ENCODE measurements around the gene AKR1C3.
"Not testable (repeated sequence)": the region's sequence is repeated elsewhere in the genome, so short reads cannot be mapped to it uniquely, and the experiment has no call there.

Gene AKR1C3

DNA sequence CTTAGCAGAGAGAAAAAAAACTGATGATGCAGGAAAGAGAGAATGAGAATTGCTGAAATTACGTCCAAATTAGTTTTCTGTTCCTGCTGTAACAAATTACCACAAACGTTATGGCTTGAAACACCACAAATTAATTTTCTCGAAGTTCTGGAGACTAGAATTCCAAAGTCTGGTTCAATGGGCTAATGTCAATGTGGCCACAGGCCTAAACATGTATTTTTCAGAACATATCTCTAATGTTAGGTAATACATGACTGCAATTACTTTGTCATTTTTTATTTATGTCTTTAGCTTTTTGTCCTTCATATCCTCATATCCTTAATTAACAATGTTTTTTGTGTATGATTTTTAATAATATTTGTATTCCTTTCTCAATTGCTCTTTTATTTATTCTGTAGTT lies 3.0 kb upstream of the AKR1C3 start:
- Histone ChIP-seq H2BK120ac (ENCODE audit: low read depth, low read length) (no peak overlapping the region), H3K4me3 (ENCODE audit: low read length) (no peak overlapping the region), H3K79me2 (ENCODE audit: control insufficient read depth, insufficient read depth, low read length) (no peaks in the 10 kb centered on the region), H3K4me2 (ENCODE audit: low read length) (no peak overlapping the region), H3K18ac (ENCODE audit: low read length) (no peak overlapping the region), H2AK5ac (ENCODE audit: low read length) (no peak overlapping the region), H3K23ac (ENCODE audit: low read length) (no peak overlapping the region), H4K8ac (ENCODE audit: low read depth, low read length) (no peak overlapping the region), H3K27ac (ENCODE audit: low read depth, low read length) (no peak overlapping the region), H2BK5ac (ENCODE audit: low read length) (no peak overlapping the region), H3K36me3 (ENCODE audit: control insufficient read depth, insufficient read depth, low read length) (no peaks in the 10 kb centered on the region), H3K4me1 (ENCODE audit: control insufficient read depth, low read depth, low read length) (peaks cover 3% of the 10 kb centered on the region), H3K56ac (ENCODE audit: low read length) (no peak overlapping the region), H3K9ac (ENCODE audit: low read length) (no peak overlapping the region), H3K79me1 (ENCODE audit: low read length) (no peaks in the 10 kb centered on the region), H4K5ac (ENCODE audit: low read length) (no peak overlapping the region), H2BK15ac (replicated peaks; ENCODE audit: low read depth) (no peak overlapping the region), H3K4ac (ENCODE audit: low read depth, low read length) (no peak overlapping the region), H3K27me3 (ENCODE audit: insufficient read depth, low read length, poor library complexity) (no peaks in the 10 kb centered on the region)
- no CpG with 5 or more reads among the region's 3 CpGs for WGBS (ENCODE audit: extremely low coverage, insufficient coverage, low lambda C conversion rate)
- no peak for DNase-seq

DNA sequence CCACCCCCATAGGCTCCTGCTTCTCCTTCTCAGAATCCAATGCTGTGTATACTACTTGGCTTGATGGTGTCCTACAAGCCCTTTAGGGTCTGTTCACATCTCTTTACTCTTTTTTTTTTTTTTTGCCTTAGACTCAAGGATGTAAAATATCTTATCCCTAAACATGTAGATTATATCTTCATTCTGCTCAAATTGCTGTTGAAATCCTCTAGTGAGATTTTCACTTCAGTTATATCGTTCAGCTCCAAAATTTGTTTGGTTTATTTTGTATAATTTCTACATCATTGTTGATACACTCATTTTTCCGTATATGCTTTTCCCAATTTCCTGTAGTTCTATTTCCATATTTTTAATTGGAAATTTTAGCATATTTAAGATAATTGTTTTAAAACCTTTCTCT lies 1.8 kb upstream of the AKR1C3 start:
- peaks cover 3% of the 10 kb centered on the region for H3K4me1 ChIP-seq (ENCODE audit: control insufficient read depth, low read depth, low read length)
- H3K27me3 ChIP-seq (ENCODE audit: insufficient read depth, low read length, poor library complexity): no peaks in the 10 kb centered on the region
- no peak overlapping the region for H4K5ac ChIP-seq (ENCODE audit: low read length)
- no peaks in the 10 kb centered on the region for H3K79me1 ChIP-seq (ENCODE audit: low read length)
- no peak overlapping the region for H2BK120ac ChIP-seq (ENCODE audit: low read depth, low read length)
- H3K79me2 ChIP-seq (ENCODE audit: control insufficient read depth, insufficient read depth, low read length): no peaks in the 10 kb centered on the region
- H3K18ac ChIP-seq (ENCODE audit: low read length): no peak overlapping the region
- no peak overlapping the region for H3K4ac ChIP-seq (ENCODE audit: low read depth, low read length)
- no peak overlapping the region for H2BK15ac ChIP-seq (replicated peaks; ENCODE audit: low read depth)
- no peak overlapping the region for H2AK5ac ChIP-seq (ENCODE audit: low read length)
- H3K4me3 ChIP-seq (ENCODE audit: low read length): no peak overlapping the region
- no peaks in the 10 kb centered on the region for H3K36me3 ChIP-seq (ENCODE audit: control insufficient read depth, insufficient read depth, low read length)
- WGBS (ENCODE audit: extremely low coverage, insufficient coverage, low lambda C conversion rate): no CpG with 5 or more reads among the region's 2 CpGs
- no peak overlapping the region for H3K23ac ChIP-seq (ENCODE audit: low read length)
- DNase-seq: no peak
- H2BK5ac ChIP-seq (ENCODE audit: low read length): no peak overlapping the region
- H3K4me2 ChIP-seq (ENCODE audit: low read length): no peak overlapping the region
- no peak overlapping the region for H4K8ac ChIP-seq (ENCODE audit: low read depth, low read length)
- no peak overlapping the region for H3K56ac ChIP-seq (ENCODE audit: low read length)
- no peak overlapping the region for H3K27ac ChIP-seq (ENCODE audit: low read depth, low read length)
- no peak overlapping the region for H3K9ac ChIP-seq (ENCODE audit: low read length)

DNA sequence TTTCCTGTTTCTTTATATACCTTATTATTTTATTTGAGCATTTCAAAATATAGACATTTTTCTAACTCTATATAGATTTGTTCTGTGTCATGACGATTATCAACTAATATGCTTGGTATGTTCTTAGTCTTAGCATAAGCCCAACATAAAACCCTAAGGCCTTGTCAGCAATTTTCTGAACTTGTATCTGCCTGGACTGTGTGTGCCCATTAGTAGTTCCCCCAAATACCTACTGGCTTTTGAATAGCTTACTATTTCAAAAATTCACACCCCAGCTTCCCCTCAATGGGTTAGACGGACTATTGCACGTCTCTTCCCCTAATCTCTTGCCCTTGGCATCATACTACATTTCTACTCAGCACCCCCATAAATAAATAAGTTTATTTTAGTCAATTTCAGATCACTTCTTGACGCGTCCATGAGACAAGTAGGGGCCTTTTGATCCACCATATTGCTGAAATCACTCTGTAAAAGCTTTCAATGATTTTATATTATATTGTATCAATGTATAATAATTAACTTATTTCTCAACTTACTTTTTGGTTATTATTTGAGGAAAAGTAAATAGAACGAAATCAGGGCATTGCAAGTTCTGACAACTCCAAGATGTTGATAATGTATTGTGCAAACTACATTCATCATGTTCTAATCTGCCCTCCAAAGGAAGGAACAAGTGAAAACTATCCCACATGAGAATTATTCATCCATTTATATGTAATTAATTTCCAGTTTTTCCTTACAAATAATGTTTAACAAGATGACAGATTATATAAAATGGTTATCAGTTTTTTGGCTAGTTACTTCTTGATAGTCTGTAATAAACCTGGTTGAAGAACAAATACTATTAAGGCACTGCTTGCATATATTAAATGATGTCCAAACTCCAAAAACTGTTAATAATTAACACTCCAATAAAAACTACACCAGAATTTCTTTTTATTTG lies 1.1 kb upstream of the AKR1C3 start:
- Histone ChIP-seq H3K4me3 (ENCODE audit: low read length) (no peak overlapping the region), H3K9ac (ENCODE audit: low read length) (no peak overlapping the region), H3K79me1 (ENCODE audit: low read length) (no peaks in the 10 kb centered on the region), H3K23ac (ENCODE audit: low read length) (no peak overlapping the region), H2AK5ac (ENCODE audit: low read length) (no peak overlapping the region), H2BK15ac (replicated peaks; ENCODE audit: low read depth) (no peak overlapping the region), H3K18ac (ENCODE audit: low read length) (no peak overlapping the region), H4K8ac (ENCODE audit: low read depth, low read length) (no peak overlapping the region), H2BK120ac (ENCODE audit: low read depth, low read length) (no peak overlapping the region), H3K79me2 (ENCODE audit: control insufficient read depth, insufficient read depth, low read length) (no peaks in the 10 kb centered on the region), H4K5ac (ENCODE audit: low read length) (no peak overlapping the region), H3K27me3 (ENCODE audit: insufficient read depth, low read length, poor library complexity) (no peaks in the 10 kb centered on the region), H3K4me2 (ENCODE audit: low read length) (no peak overlapping the region), H3K36me3 (ENCODE audit: control insufficient read depth, insufficient read depth, low read length) (no peaks in the 10 kb centered on the region), H2BK5ac (ENCODE audit: low read length) (no peak overlapping the region), H3K4ac (ENCODE audit: low read depth, low read length) (no peak overlapping the region), H3K56ac (ENCODE audit: low read length) (no peak overlapping the region), H3K27ac (ENCODE audit: low read depth, low read length) (no peak overlapping the region), H3K4me1 (ENCODE audit: control insufficient read depth, low read depth, low read length) (peaks cover 3% of the 10 kb centered on the region)
- WGBS (ENCODE audit: extremely low coverage, insufficient coverage, low lambda C conversion rate): no CpG with 5 or more reads among the region's 6 CpGs
- no peak for DNase-seq

DNA sequence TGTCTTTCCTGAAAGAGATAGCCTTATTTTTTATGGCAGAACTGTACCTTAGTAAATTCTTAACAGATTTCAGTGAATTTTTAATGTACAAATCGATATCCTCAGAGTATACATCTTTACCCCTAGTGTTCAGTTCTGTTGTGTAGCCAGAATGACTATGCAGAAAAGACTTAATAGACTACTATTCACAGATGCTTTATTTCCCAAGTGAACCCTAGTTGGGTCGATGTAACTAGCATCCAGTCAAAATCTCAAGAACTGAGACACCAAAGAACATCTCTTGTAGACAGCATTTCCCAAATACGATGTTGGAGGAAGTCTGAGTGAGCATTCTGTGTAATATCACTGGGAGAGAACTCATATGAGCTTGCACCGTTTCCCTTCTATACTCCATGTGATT lies 1.5 kb downstream of the AKR1C3 start:
- no CpG with 5 or more reads among the region's 4 CpGs for WGBS (ENCODE audit: extremely low coverage, insufficient coverage, low lambda C conversion rate)
- Histone ChIP-seq H3K56ac (ENCODE audit: low read length) (no peak overlapping the region), H4K5ac (ENCODE audit: low read length) (no peak overlapping the region), H2BK15ac (replicated peaks; ENCODE audit: low read depth) (no peak overlapping the region), H3K4me3 (ENCODE audit: low read length) (no peak overlapping the region), H3K4me2 (ENCODE audit: low read length) (no peak overlapping the region), H3K79me1 (ENCODE audit: low read length) (no peaks in the 10 kb centered on the region), H3K9ac (ENCODE audit: low read length) (no peak overlapping the region), H3K27ac (ENCODE audit: low read depth, low read length) (no peak overlapping the region), H4K8ac (ENCODE audit: low read depth, low read length) (no peak overlapping the region), H3K27me3 (ENCODE audit: insufficient read depth, low read length, poor library complexity) (no peaks in the 10 kb centered on the region), H2BK5ac (ENCODE audit: low read length) (no peak overlapping the region), H2BK120ac (ENCODE audit: low read depth, low read length) (no peak overlapping the region), H3K23ac (ENCODE audit: low read length) (no peak overlapping the region), H3K36me3 (ENCODE audit: control insufficient read depth, insufficient read depth, low read length) (no peaks in the 10 kb centered on the region), H3K4ac (ENCODE audit: low read depth, low read length) (no peak overlapping the region), H3K4me1 (ENCODE audit: control insufficient read depth, low read depth, low read length) (peaks cover 3% of the 10 kb centered on the region), H3K18ac (ENCODE audit: low read length) (no peak overlapping the region), H3K79me2 (ENCODE audit: control insufficient read depth, insufficient read depth, low read length) (no peaks in the 10 kb centered on the region), H2AK5ac (ENCODE audit: low read length) (no peak overlapping the region)
- DNase-seq: no peak

DNA sequence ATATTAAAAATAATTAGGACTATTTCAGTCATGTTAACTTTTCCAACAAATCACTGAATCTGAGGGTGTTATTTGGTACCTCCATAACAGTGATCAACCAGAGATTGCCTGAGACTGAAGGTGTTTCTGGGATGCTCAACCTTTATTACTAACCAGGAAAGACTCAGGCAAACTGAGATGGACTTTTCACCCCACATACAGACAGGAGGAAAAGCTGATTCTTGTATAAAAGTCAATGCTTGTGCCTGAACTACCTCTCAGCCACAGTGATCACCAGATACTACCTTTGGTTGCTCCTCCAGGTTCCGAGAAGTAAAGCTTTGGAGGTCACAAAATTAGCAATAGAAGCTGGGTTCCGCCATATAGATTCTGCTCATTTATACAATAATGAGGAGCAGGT lies 1.9 kb downstream of the AKR1C3 start:
- H3K4me3 ChIP-seq (ENCODE audit: low read length): no peak overlapping the region
- no peaks in the 10 kb centered on the region for H3K79me1 ChIP-seq (ENCODE audit: low read length)
- no peak overlapping the region for H2BK120ac ChIP-seq (ENCODE audit: low read depth, low read length)
- no peak overlapping the region for H3K27ac ChIP-seq (ENCODE audit: low read depth, low read length)
- WGBS (ENCODE audit: extremely low coverage, insufficient coverage, low lambda C conversion rate): no CpG with 5 or more reads among the region's 2 CpGs
- H2AK5ac ChIP-seq (ENCODE audit: low read length): no peak overlapping the region
- DNase-seq: no peak
- no peak overlapping the region for H3K18ac ChIP-seq (ENCODE audit: low read length)
- H2BK5ac ChIP-seq (ENCODE audit: low read length): no peak overlapping the region
- H3K36me3 ChIP-seq (ENCODE audit: control insufficient read depth, insufficient read depth, low read length): no peaks in the 10 kb centered on the region
- no peak overlapping the region for H3K4ac ChIP-seq (ENCODE audit: low read depth, low read length)
- H4K5ac ChIP-seq (ENCODE audit: low read length): no peak overlapping the region
- no peak overlapping the region for H3K56ac ChIP-seq (ENCODE audit: low read length)
- H3K23ac ChIP-seq (ENCODE audit: low read length): no peak overlapping the region
- no peak overlapping the region for H4K8ac ChIP-seq (ENCODE audit: low read depth, low read length)
- peaks cover 3% of the 10 kb centered on the region for H3K4me1 ChIP-seq (ENCODE audit: control insufficient read depth, low read depth, low read length)
- no peak overlapping the region for H3K4me2 ChIP-seq (ENCODE audit: low read length)
- H2BK15ac ChIP-seq (replicated peaks; ENCODE audit: low read depth): no peak overlapping the region
- no peak overlapping the region for H3K9ac ChIP-seq (ENCODE audit: low read length)
- H3K27me3 ChIP-seq (ENCODE audit: insufficient read depth, low read length, poor library complexity): no peaks in the 10 kb centered on the region
- H3K79me2 ChIP-seq (ENCODE audit: control insufficient read depth, insufficient read depth, low read length): no peaks in the 10 kb centered on the region

DNA sequence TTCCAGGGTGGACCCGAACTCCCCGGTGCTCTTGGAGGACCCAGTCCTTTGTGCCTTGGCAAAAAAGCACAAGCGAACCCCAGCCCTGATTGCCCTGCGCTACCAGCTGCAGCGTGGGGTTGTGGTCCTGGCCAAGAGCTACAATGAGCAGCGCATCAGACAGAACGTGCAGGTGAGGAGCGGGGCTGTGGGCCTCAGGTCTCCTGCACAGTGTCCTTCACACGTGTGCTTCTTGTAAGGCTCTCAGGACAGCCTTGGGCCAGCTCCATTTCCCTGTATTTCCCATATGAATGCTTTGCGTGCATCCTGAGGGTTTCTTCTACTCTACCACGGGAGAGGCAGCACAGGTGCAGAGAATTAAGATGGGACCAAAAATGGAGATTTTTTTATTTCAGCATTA lies 8.3 kb downstream of the AKR1C3 start:
- H3K27me3 ChIP-seq (ENCODE audit: insufficient read depth, low read length, poor library complexity); DNase-seq; H2BK15ac ChIP-seq (replicated peaks; ENCODE audit: low read depth); H3K4ac ChIP-seq (ENCODE audit: low read depth, low read length); H3K4me2 ChIP-seq (ENCODE audit: low read length); H3K18ac ChIP-seq (ENCODE audit: low read length); H2BK5ac ChIP-seq (ENCODE audit: low read length); H3K79me1 ChIP-seq (ENCODE audit: low read length); H4K5ac ChIP-seq (ENCODE audit: low read length); H3K79me2 ChIP-seq (ENCODE audit: control insufficient read depth, insufficient read depth, low read length); H3K27ac ChIP-seq (ENCODE audit: low read depth, low read length); H2BK120ac ChIP-seq (ENCODE audit: low read depth, low read length); H3K56ac ChIP-seq (ENCODE audit: low read length); H3K36me3 ChIP-seq (ENCODE audit: control insufficient read depth, insufficient read depth, low read length); H3K4me3 ChIP-seq (ENCODE audit: low read length); H3K23ac ChIP-seq (ENCODE audit: low read length); H3K9ac ChIP-seq (ENCODE audit: low read length); H3K4me1 ChIP-seq (ENCODE audit: control insufficient read depth, low read depth, low read length); H2AK5ac ChIP-seq (ENCODE audit: low read length); H4K8ac ChIP-seq (ENCODE audit: low read depth, low read length): not testable (repeated sequence)
- WGBS (ENCODE audit: extremely low coverage, insufficient coverage, low lambda C conversion rate): no CpG with 5 or more reads among the region's 11 CpGs

Measured in mesendoderm (in vitro differentiated cells).